Activated CD4-positive, alpha-beta T cell treated with anti-CD3 and anti-CD28 coated beads, Interleukin-2, amount 50 U/mL, for 48 hours (primary cell): Measurements from ENCODE around the gene COL26A1.
A peak's percentile ranks its signal among the peaks of the same experiment; 100 is the strongest.
"Not testable (repeated sequence)": the region's sequence is repeated elsewhere in the genome, so short reads cannot be mapped to it uniquely, and the experiment has no call there.

ENCODE experiments used
- DNase-seq, 2 experiments: peaks; one replicate each; pipeline ENCODE4 v3.0.0-alpha.2; 2020

The COL26A1 gene

GRCh38 chr7:101505510-101505909 lies 142.8 kb downstream of the COL26A1 start:
- DNase-seq: not testable (repeated sequence)

GRCh38 chr7:101506531-101506930 lies 143.9 kb downstream of the COL26A1 start:
- DNase-seq: no peak

- no peak for DNase-seq
These were observed 144.7 kb downstream of the COL26A1 start for GRCh38 chr7:101507327-101507726.

- peak; percentile 27 to 36 for DNase-seq
These were observed 145.1 kb downstream of the COL26A1 start for GRCh38 chr7:101507791-101508252.

- DNase-seq: no peak
These were observed 147.6 kb downstream of the COL26A1 start for GRCh38 chr7:101510297-101510696.

- DNase-seq: no peak
These were observed 149.3 kb downstream of the COL26A1 start for GRCh38 chr7:101511965-101512364.

GRCh38 chr7:101516851-101517250 lies 154.2 kb downstream of the COL26A1 start:
- no peak for DNase-seq

- DNase-seq: no peak
These were observed 154.6 kb downstream of the COL26A1 start for GRCh38 chr7:101517304-101517703.

- DNase-seq: no peak
These were observed 155.7 kb downstream of the COL26A1 start for GRCh38 chr7:101518336-101518735.

- DNase-seq: no peak
These were observed 156.8 kb downstream of the COL26A1 start for GRCh38 chr7:101519324-101520023.

GRCh38 chr7:101521430-101521925 lies 158.8 kb downstream of the COL26A1 start:
- DNase-seq: no peak

GRCh38 chr7:101522021-101522420 lies 159.3 kb downstream of the COL26A1 start:
- DNase-seq: no peak

GRCh38 chr7:101527844-101528667 lies 165.4 kb downstream of the COL26A1 start:
- no peak for DNase-seq

GRCh38 chr7:101529560-101529959 lies 166.9 kb downstream of the COL26A1 start:
- no peak for DNase-seq

GRCh38 chr7:101531726-101532357 lies 169.2 kb downstream of the COL26A1 start:
- DNase-seq: no peak

GRCh38 chr7:101532400-101533102 lies 169.9 kb downstream of the COL26A1 start:
- no peak for DNase-seq

- no peak for DNase-seq
These were observed 170.4 kb downstream of the COL26A1 start for GRCh38 chr7:101533103-101533465.

- DNase-seq: no peak
These were observed 171.5 kb downstream of the COL26A1 start for GRCh38 chr7:101534015-101534803.

GRCh38 chr7:101534873-101535272 lies 172.2 kb downstream of the COL26A1 start:
- DNase-seq: no peak

GRCh38 chr7:101535351-101535751 lies 172.7 kb downstream of the COL26A1 start:
- no peak for DNase-seq

- DNase-seq: no peak
These were observed 173.6 kb downstream of the COL26A1 start for GRCh38 chr7:101536232-101536631.

- DNase-seq: no peak
These were observed 174.0 kb downstream of the COL26A1 start for GRCh38 chr7:101536668-101537067.
